ENCODE results near the gene DEAF1. TPM values are rescaled to one million over a fixed set of nuclear protein-coding genes. Genes with fewer than 3 reads are reported as not detected.

The DEAF1 gene
- total and polyA plus RNA-seq, 2 donors (not counting 3 experiments of a cell fraction or from before 2014, with no cell fraction given), result 43.6 to 55.7 TPM

GRCh38 chr11:708511-708910 lies 13.5 kb upstream of the DEAF1 start:
- no TSS peak for BruUV-seq (replicated peaks)
- Histone ChIP-seq H3K36me3 (ENCODE audit: control insufficient read depth in 2 of 2, extremely low read depth in 1 of 2, insufficient read depth in 2 of 2, low read length in 2 of 2) (no peaks in the 10 kb centered on the region), H2AFZ (ENCODE audit: low read depth, low read length) (no peak overlapping the region), H3K4me1 (ENCODE audit: control insufficient read depth, extremely low read depth, insufficient read depth, low read length) (peaks cover 5% of the 10 kb centered on the region), H3K9me1 (replicated peaks; ENCODE audit: control insufficient read depth, extremely low read depth, insufficient read depth, low read length) (no peaks in the 10 kb centered on the region), H3K4me3 (replicated peaks in 1 of 3; ENCODE audit: insufficient read depth in 1 of 3, low read depth in 1 of 3, low read length in 3 of 3) (no peak overlapping the region), H3K9me3 (replicated peaks; ENCODE audit: control insufficient read depth, insufficient read depth, low read length) (no peaks in the 10 kb centered on the region), H4K20me1 (replicated peaks; ENCODE audit: control insufficient read depth, extremely low read depth, insufficient read depth, low read length) (no peaks in the 10 kb centered on the region), H3K79me2 (ENCODE audit: control insufficient read depth, insufficient read depth, low read length) (no peaks in the 10 kb centered on the region), H3K27ac (ENCODE audit: insufficient read depth, low read depth, low read length) (no peak overlapping the region), H3K27me3 (ENCODE audit: control insufficient read depth in 2 of 2, insufficient read depth in 2 of 2, low read length in 2 of 2) (no peaks in the 10 kb centered on the region), H3K9ac (replicated peaks; ENCODE audit: extremely low read depth, insufficient read depth, low read length) (no peak overlapping the region), H3K4me2 (ENCODE audit: insufficient read depth, low read length) (no peak overlapping the region)
- dilution Hi-C loops (cut with MboI; ENCODE audit: extremely low pct_ligation_motif_present, low sequenced_read_pairs), result no loop called here
- CTCF ChIA-PET, result interaction anchor here (0.6 kb wide), 1 partner anchor 18 kb away, joined by 3 read pairs; no protein-coding TSS in a partner anchor
- POLR2A ChIA-PET, result no interaction called here
- intact Hi-C loops (cut with micrococcal nuclease), result no loop called here
- FAIRE-seq, result no peak
- no peak for DNase-seq (ENCODE audit: low read depth, low spot score)
- TF ChIP-seq FOS (IDR thresholded peaks at IDR 0.05; ENCODE audit: borderline replicate concordance, insufficient read depth, low read length) (no peak), MAX (IDR thresholded peaks at IDR 0.05; ENCODE audit: insufficient read depth, insufficient read length) (no peak), GATA2 (IDR thresholded peaks at IDR 0.05; ENCODE audit: insufficient read depth, insufficient read length, low read depth, low read length) (no peak), POLR2AphosphoS5 (IDR thresholded peaks at IDR 0.05; ENCODE audit: insufficient read depth, low read depth, low read length) (no peak), POLR2A (IDR thresholded peaks at IDR 0.05; ENCODE audit: low read depth, low read length) (no peak), JUN (IDR thresholded peaks at IDR 0.05; ENCODE audit: borderline replicate concordance, insufficient read depth, insufficient read length, low read depth) (no peak), EZH2 (IDR thresholded peaks at IDR 0.05; ENCODE audit: borderline replicate concordance, low read depth, low read length, severe bottlenecking) (no peak), MYC (IDR thresholded peaks at IDR 0.05; ENCODE audit: low read depth, low read length) (no peak)
- TF ChIP-seq, protein P1, sequence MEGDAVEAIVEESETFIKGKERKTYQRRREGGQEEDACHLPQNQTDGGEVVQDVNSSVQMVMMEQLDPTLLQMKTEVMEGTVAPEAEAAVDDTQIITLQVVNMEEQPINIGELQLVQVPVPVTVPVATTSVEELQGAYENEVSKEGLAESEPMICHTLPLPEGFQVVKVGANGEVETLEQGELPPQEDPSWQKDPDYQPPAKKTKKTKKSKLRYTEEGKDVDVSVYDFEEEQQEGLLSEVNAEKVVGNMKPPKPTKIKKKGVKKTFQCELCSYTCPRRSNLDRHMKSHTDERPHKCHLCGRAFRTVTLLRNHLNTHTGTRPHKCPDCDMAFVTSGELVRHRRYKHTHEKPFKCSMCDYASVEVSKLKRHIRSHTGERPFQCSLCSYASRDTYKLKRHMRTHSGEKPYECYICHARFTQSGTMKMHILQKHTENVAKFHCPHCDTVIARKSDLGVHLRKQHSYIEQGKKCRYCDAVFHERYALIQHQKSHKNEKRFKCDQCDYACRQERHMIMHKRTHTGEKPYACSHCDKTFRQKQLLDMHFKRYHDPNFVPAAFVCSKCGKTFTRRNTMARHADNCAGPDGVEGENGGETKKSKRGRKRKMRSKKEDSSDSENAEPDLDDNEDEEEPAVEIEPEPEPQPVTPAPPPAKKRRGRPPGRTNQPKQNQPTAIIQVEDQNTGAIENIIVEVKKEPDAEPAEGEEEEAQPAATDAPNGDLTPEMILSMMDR (IDR thresholded peaks at IDR 0.05; ENCODE audit: extremely low read depth in 1 of 2, insufficient read depth in 1 of 2, low read depth in 1 of 2, low read length in 2 of 2), result no peak

All from endothelial cell of umbilical vein (primary cell).